HS-5 (cell line): Measurements from ENCODE around the gene MAP1A.

Experiments used
- DNase-seq: peaks from one replicate; pipeline ENCODE4 v3.0.0-alpha.2; 2012; ENCODE audit warnings: low read depth

Gene MAP1A

GRCh38 chr15:43517354-43518196 lies at the start of gene MAP1A:
TSS of gene MAP1A (plus strand) at chr15:43517608. CDS start at chr15:43521474, 3,866 bp downstream.
- no peak for DNase-seq

- DNase-seq = peak; percentile 78
Measured at GRCh38 chr15:43469867-43470266, 47.5 kb upstream of the MAP1A start.

- no peak for DNase-seq
Measured at GRCh38 chr15:43471975-43472374, 45.4 kb upstream of the MAP1A start.

GRCh38 chr15:43473885-43474284 lies 43.5 kb upstream of the MAP1A start:
- DNase-seq = no peak

- no peak for DNase-seq
Measured at GRCh38 chr15:43483297-43484128, 33.9 kb upstream of the MAP1A start.

- no peak for DNase-seq
Measured at GRCh38 chr15:43484455-43484854, 33.0 kb upstream of the MAP1A start.

GRCh38 chr15:43487271-43487895 lies 30.0 kb upstream of the MAP1A start:
- no peak for DNase-seq

GRCh38 chr15:43488790-43489189 lies 28.6 kb upstream of the MAP1A start:
- DNase-seq = no peak

- DNase-seq = no peak
Measured at GRCh38 chr15:43489191-43489590, 28.2 kb upstream of the MAP1A start.

- DNase-seq = no peak
Measured at GRCh38 chr15:43492266-43492665, 25.1 kb upstream of the MAP1A start.

GRCh38 chr15:43492673-43493601 lies 24.5 kb upstream of the MAP1A start, which contains the start of gene TP53BP1:
TSS of gene TP53BP1 (minus strand) at chr15:43493156. CDS start at chr15:43493043, 113 bp downstream.
- DNase-seq = peak; percentile 68

- no peak for DNase-seq
Measured at GRCh38 chr15:43493703-43494472, 23.5 kb upstream of the MAP1A start.

- no peak for DNase-seq
Measured at GRCh38 chr15:43498990-43499389, 18.4 kb upstream of the MAP1A start.

- no peak for DNase-seq
Measured at GRCh38 chr15:43499635-43500034, 17.8 kb upstream of the MAP1A start.

- no peak for DNase-seq
Measured at GRCh38 chr15:43505738-43506137, 11.7 kb upstream of the MAP1A start.

GRCh38 chr15:43508421-43508820 lies 9.0 kb upstream of the MAP1A start:
- no peak for DNase-seq

- no peak for DNase-seq
Measured at GRCh38 chr15:43508991-43509659, 8.3 kb upstream of the MAP1A start.

GRCh38 chr15:43509660-43510199 lies 7.7 kb upstream of the MAP1A start:
- no peak for DNase-seq

- DNase-seq = peak; percentile 86
Measured at GRCh38 chr15:43510200-43511011, 7.0 kb upstream of the MAP1A start.
